Measurements from ENCODE around the gene DTL.

DNA sequence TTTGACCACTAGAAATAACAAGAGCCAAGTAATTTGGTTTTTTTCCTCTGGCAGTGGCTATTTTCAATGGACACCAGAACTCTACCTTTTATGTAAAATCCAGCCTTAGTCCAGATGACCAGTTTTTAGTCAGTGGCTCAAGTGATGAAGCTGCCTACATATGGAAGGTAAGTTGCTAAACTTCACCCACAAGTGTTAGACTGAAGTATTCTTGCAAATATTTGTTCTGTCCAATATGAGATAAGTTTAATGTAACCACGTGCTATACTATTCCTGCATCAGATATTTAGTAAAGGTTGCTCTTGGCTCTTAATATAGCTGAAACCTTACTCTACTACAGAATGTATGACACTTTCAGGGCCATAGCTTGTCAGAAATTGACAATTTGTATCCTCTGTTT is 36.5 kb downstream of the DTL start:
- TF ChIP-seq POLR2A (IDR thresholded peaks at IDR 0.05; ENCODE audit: low read depth, low read length) = no peak
- no peak for TF ChIP-seq TAF1 (IDR thresholded peaks at IDR 0.05; ENCODE audit: low read depth, low read length)

Measured in GM12891 (cell line).